VCaP (cell line): Measurements from ENCODE around the gene C5orf15.
A peak's percentile ranks its signal among the peaks of the same experiment; 100 is the strongest.

Experiments used
- H3K27ac ChIP-seq: fragments of 450-650 bp; 2 replicates; pipeline ENCODE4 v1.5.1; 2017
- TF ChIP-seq, protein P1 (sequence below): fragments of 450-650 bp; conservative IDR thresholded peaks from 2 replicates; pipeline ENCODE4 v1.5.1; 2017; ENCODE audit warnings: mild to moderate bottlenecking, moderate library complexity

Gene C5orf15

DNA sequence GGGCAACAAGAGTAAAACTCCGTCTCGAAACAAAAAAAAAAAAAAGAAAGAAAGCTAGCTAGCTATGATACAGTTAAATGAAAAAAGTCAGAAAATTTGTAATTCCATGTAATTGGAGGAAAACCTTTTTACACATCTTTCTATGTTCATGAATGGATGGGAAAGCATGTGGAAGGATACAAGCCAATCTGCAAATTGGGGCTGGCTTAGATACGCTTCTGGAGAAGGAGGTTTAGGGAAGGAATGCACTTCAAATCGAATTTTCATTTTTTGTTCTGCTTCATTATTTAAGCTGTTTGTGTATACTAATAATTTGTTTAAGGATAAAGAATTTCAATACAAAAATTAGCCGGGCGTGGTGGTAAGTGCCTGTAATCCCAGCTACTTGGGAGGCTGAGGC is 29.6 kb upstream of the C5orf15 start:
- no peak overlapping the region for H3K27ac ChIP-seq
- TF ChIP-seq, protein P1, sequence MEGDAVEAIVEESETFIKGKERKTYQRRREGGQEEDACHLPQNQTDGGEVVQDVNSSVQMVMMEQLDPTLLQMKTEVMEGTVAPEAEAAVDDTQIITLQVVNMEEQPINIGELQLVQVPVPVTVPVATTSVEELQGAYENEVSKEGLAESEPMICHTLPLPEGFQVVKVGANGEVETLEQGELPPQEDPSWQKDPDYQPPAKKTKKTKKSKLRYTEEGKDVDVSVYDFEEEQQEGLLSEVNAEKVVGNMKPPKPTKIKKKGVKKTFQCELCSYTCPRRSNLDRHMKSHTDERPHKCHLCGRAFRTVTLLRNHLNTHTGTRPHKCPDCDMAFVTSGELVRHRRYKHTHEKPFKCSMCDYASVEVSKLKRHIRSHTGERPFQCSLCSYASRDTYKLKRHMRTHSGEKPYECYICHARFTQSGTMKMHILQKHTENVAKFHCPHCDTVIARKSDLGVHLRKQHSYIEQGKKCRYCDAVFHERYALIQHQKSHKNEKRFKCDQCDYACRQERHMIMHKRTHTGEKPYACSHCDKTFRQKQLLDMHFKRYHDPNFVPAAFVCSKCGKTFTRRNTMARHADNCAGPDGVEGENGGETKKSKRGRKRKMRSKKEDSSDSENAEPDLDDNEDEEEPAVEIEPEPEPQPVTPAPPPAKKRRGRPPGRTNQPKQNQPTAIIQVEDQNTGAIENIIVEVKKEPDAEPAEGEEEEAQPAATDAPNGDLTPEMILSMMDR = no peak

DNA sequence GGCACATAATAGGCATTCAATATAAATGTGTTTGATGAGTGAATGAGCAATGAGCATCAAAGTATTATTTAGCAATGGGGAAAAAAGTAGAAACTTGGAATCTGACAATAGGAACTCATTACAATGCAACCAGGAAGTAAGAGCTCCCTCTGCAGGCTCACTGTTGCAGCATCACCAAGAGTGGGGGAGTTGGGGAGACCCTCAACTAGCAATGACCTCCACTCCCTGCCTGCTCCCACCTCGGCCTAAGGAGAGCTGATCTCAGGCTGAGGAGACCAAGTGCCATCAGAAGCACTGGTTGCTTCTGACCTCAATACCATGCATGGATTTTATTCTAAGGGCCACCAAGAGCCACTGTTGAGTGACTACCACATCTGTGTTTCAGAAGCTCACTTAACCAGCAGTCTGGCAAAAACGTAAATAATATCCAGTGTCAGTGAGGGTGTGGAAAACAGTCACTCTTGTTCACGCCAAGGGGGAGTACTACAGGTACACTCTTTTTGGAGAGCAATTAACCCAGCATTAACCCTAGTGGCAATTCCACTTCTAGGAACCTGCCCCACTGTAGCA is 28.3 kb upstream of the C5orf15 start:
- no peak overlapping the region for H3K27ac ChIP-seq
- TF ChIP-seq, protein P1 = peak; percentile 49

DNA sequence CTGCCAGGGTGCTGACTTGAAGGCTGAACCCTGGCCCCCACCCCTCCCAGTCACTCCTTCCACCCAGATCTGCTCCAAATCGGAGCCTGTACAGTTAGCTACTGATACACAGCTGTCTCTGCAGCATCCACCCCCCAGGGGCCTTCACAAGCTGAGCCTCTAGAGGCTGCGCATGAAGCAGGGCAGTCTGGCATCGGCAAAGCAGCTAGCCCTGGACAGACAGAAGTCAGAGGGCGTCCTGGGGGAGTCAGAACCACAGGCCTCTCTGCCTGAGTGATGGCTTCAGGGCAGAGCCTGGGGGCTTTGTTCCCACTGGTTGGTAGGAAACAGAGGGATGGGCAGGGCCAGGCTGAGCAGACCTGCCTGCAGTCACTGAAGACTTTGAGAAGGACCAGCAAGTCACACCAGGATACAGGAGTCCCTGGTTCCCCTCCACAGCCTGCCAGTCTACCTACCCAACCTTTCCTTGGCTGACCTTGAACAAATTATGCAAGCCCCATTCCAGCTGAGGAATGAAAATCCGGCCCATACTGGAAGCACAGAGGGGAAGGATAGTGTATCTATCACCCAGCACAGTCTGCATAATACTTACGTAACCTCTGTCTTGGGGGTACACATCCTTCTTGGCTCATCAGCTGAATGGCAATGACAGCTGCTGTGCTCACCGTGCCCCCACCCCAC is 27.6 kb upstream of the C5orf15 start:
- peak overlapping the region; percentile 78 for H3K27ac ChIP-seq
- TF ChIP-seq, protein P1 = no peak

DNA sequence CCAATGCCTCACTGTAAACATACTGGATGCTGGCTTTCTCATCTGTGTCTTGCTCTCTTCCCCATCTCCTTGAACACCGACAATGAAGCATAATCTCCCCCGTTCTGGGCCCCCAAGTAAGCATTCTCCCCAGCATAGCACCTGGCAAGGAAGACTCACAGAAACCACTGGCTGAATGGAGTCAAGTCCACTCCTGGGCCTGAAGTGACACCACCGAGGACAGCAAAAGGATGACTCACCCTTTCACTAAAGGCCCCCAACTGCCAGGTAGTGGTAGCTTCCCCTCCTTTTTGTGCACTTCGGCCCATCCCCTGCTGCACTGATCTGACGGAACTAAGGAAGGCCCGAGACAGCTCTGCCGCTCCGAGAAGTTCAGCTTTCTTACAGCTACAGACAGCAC is 26.9 kb upstream of the C5orf15 start:
- TF ChIP-seq, protein P1 = no peak
- peak overlapping the region; percentile 78 for H3K27ac ChIP-seq

DNA sequence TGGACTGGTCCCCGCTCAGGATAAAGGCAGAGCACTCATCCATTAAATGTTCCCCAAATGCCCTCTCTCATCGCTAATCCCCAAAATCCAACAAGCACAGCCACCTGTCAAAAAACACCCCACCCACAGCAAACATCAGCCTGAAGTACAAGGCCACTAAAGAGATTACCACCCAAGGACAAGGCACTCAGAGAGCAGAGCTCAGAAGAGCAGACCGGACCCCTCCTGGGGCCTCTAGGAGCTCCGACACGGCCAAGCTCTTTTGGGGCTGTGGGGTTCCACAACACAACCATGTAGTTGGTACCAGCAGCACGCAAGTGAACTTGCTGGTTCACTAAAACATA is 26.5 kb upstream of the C5orf15 start:
- H3K27ac ChIP-seq = peak overlapping the region; percentile 78
- TF ChIP-seq, protein P1 = no peak

DNA sequence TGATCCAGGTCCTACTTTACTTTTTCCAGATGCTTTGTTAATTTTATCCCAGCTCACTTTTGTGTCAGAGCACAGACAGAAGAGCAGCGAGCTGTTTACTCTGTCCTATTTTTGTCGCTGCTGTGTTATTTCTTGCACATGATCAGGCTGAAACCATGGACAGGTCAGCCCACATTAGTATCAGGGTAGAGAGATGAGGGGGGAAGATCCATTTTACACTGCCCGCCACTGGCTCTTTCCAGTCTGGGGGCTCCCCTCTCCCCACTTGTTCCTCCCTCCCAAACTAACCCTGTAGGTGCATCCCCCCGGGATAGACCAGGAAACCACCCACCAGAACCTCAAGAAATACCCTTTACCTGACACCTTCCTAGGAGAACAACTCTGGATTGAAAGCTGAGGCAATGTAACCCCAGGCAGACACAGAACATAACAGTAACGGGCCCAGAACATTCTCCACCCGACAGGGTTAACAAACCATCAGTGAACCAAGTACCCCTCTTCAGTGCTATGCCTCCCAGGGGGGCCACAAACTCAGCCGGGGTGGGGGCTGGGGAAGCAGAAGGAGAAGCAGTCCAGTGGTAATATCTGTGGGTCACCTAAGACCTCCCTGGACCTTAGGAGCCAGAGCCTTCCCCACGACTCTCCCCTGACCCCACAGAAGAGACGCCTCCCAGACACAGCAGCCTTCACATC is 26.0 kb upstream of the C5orf15 start:
- H3K27ac ChIP-seq = peak overlapping the region; percentile 78
- TF ChIP-seq, protein P1 = no peak

DNA sequence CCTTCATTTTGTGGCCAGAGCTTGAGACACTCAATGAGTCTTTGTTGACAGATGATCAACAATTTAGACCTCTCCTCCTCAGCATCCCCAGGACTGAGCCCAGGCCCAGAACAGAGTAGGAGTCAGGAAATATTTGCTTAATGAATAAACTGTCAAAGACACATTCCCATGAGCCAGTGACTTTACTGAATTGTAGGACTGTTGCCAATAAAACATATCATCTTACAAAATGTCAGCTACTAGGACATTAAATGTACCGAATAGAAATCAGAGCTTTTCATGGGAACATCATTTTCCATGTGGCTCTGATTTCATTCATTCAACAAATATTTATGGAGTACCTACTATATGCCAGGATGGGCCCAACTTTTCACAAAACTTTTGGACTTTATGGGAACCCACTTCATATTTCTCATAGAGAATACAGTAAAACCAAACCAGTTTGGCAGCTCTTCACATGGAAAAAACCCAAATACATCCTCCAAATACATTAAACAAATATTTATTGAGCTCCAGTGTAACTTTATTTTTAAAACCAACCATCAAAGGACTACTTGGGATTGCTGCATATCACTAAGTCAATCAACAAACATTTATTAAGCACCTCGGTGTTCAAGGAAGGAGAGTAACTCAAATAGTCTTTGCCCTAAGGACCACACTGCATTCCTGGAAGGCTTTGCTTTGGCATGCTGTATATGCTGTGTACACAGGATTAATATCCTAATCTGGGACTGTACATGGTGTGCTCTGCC is 24.9 kb upstream of the C5orf15 start:
- H3K27ac ChIP-seq = peak overlapping the region; percentile 78

More for the DNA sequence above, 24.9 kb upstream of the C5orf15 start:
- TF ChIP-seq, protein P1 = no peak
